ENCODE data around the gene BTBD9. TPM values are rescaled to one million over a fixed set of nuclear protein-coding genes. Genes with fewer than 3 reads are reported as not detected.

Gene BTBD9
- total RNA-seq, 1 donor from 2014 or later: 24.1 TPM

DNA sequence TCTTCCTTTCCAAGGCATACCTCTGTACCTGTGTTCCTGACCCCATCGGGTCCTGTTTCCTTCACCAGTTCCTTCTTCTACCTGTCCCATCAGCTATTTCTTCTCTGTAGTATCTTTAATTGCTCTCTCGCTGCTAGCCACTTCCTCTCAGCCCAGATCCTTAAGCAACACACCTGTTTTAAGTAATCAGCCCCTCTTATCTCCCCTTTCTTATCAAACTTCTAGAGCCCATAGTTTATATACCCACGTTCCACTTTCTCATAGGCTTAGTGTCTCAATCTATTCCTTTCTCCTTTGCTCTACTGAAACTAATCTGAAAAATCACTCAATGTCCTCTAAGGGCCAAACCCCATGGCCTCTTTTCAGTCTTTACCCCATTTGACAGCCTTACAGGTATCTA, 239.6 kb downstream of the BTBD9 start:
- Histone ChIP-seq H3K27me3 (no peaks in the 10 kb centered on the region), H3K4me3 (no peak overlapping the region), H3K4me1 (peaks cover 18% of the 10 kb centered on the region), H3K9me3 (no peaks in the 10 kb centered on the region), H3K27ac (no peak overlapping the region), H3K36me3 (no peaks in the 10 kb centered on the region)
- intact Hi-C loops (cut with DNase I): no loop called here
- no peak for DNase-seq (ENCODE audit: extremely low spot score in 2 of 2)
- no peak for TF ChIP-seq POLR2AphosphoS5 (IDR thresholded peaks at IDR 0.05; ENCODE audit: insufficient read depth in 1 of 2, low read depth in 1 of 2)

DNA sequence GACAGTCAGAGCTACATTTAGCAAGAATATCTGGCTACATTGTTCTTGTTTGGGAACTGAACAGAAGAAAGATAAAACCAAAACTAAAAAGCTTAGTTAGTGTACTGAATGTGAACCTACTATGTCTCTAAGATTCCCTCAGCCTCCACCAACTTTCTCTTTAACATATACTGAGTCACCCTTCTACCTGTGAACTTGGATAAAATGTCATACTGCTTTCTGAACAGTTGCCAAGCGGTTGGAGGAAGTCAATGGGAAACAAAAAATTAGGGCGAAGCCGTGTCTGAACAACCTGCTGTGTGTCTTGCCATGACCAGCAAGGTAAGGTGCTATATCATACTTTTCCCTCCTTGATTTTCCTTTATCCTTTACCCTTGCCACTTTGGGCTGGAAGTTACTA, 243.5 kb downstream of the BTBD9 start:
- no peaks in the 10 kb centered on the region for H3K27me3 ChIP-seq
- H3K4me3 ChIP-seq: no peak overlapping the region
- H3K36me3 ChIP-seq: no peaks in the 10 kb centered on the region
- intact Hi-C loops (cut with DNase I): no loop called here
- H3K4me1 ChIP-seq: peaks cover 9% of the 10 kb centered on the region
- H3K27ac ChIP-seq: no peak overlapping the region
- TF ChIP-seq POLR2A (IDR thresholded peaks at IDR 0.05): no peak
- TF ChIP-seq, protein P1, sequence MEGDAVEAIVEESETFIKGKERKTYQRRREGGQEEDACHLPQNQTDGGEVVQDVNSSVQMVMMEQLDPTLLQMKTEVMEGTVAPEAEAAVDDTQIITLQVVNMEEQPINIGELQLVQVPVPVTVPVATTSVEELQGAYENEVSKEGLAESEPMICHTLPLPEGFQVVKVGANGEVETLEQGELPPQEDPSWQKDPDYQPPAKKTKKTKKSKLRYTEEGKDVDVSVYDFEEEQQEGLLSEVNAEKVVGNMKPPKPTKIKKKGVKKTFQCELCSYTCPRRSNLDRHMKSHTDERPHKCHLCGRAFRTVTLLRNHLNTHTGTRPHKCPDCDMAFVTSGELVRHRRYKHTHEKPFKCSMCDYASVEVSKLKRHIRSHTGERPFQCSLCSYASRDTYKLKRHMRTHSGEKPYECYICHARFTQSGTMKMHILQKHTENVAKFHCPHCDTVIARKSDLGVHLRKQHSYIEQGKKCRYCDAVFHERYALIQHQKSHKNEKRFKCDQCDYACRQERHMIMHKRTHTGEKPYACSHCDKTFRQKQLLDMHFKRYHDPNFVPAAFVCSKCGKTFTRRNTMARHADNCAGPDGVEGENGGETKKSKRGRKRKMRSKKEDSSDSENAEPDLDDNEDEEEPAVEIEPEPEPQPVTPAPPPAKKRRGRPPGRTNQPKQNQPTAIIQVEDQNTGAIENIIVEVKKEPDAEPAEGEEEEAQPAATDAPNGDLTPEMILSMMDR (IDR thresholded peaks at IDR 0.05): no peak
- DNase-seq (ENCODE audit: extremely low spot score in 2 of 2): no peak
- no peaks in the 10 kb centered on the region for H3K9me3 ChIP-seq

DNA sequence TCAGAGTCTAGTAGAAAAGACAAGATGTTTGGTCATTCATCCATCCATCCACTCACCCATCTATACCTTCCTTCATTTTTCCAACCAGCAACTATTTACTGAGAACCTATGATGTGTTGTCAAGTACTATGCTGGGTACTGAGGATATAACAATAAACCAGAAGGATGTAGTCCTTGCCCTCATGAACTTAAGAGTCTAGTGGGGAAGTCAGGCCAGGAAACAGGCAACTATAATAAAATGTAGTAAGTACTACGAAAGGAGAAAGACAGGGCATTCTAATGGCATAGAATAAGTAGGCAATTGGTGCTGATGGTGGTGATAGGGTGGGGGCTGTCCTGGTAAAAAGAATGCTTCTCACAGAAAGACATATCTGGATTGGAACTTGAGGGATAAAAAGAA, 245.7 kb downstream of the BTBD9 start:
- TF ChIP-seq POLR2A (IDR thresholded peaks at IDR 0.05) (no peak), POLR2AphosphoS5 (IDR thresholded peaks at IDR 0.05; ENCODE audit: insufficient read depth in 1 of 2, low read depth in 1 of 2) (no peak)
- TF ChIP-seq, protein P1 (IDR thresholded peaks at IDR 0.05): no peak
- H3K4me3 ChIP-seq: no peak overlapping the region
- intact Hi-C loops (cut with DNase I): no loop called here
- H3K27ac ChIP-seq: no peak overlapping the region
- DNase-seq (ENCODE audit: extremely low spot score in 2 of 2): no peak
- no peaks in the 10 kb centered on the region for H3K27me3 ChIP-seq
- H3K9me3 ChIP-seq: no peaks in the 10 kb centered on the region
- peaks cover 9% of the 10 kb centered on the region for H3K4me1 ChIP-seq
- H3K36me3 ChIP-seq: no peaks in the 10 kb centered on the region

DNA sequence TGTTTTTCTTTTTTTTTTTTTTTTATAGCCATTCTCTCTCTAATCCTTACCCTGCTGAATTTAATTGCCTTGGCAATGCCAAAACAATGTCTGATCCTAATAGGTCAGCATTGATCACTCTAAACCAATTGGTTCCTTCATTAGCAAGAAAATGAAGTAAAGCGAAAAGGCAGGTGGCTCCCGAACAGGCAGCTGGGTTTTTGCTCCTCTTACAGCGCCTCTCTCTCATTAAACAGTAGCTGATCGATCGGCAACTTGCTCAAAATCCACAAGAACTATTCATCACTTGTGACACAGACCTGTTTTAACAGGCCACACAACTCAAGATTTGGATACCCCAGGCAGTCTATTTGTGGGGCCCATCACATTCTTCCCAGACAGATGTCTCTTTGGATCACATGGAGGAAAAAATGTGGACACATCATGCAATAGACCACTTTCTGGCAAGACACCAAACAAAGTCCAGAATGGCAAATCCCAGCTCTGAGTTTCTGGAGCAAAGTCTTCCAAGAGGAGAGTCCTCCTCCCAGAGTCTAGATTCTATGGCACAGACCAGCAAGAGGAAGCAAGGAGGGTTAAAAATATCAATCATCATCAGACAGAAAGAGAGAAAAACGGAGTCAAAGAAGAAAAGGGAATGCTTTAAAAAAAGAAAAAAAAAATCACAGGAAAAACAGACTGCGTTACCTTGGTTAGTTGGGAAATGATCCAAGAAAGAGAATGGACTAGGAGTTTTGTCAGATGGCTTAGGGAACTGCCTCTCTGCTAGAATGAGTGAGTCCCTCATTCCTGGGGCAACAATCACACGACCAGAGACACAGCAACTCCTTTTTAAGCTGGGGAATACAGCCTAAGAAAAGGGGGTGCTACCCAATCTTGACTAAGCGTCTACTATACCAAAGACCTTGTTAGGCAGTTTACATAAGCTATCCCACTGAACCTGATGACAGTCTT, 247.8 kb downstream of the BTBD9 start:
- Histone ChIP-seq H3K9me3 (no peaks in the 10 kb centered on the region), H3K27me3 (no peaks in the 10 kb centered on the region), H3K27ac (no peak overlapping the region), H3K4me1 (peaks cover 9% of the 10 kb centered on the region), H3K4me3 (no peak overlapping the region), H3K36me3 (no peaks in the 10 kb centered on the region)
- no peak for TF ChIP-seq POLR2A (IDR thresholded peaks at IDR 0.05)
- TF ChIP-seq, protein P1 (IDR thresholded peaks at IDR 0.05): no peak
- TF ChIP-seq POLR2AphosphoS5 (IDR thresholded peaks at IDR 0.05; ENCODE audit: insufficient read depth in 1 of 2, low read depth in 1 of 2): no peak
- intact Hi-C loops (cut with DNase I): no loop called here
- DNase-seq (ENCODE audit: extremely low spot score in 2 of 2): no peak

DNA sequence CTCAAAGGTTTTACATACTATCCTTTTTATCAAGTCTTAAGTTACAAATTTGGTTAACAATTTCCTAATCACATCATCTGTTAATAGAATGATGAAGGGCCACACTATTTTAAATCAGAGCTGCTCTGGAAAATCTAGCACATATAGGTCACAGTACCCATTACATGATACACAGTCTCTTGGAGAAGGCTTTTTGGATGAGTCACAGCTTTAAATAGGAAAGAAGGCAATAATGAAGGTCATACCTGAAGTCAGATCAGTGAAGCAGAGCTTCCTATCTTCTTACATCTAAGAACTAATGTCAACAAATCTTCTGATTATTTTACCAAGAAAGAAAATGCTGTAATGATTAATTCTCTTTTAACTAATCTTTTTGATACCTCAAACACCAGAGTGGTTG, 248.5 kb downstream of the BTBD9 start:
- H3K4me3 ChIP-seq: no peak overlapping the region
- DNase-seq (ENCODE audit: extremely low spot score in 2 of 2): no peak
- H3K4me1 ChIP-seq: peaks cover 9% of the 10 kb centered on the region
- no peaks in the 10 kb centered on the region for H3K9me3 ChIP-seq
- TF ChIP-seq POLR2AphosphoS5 (IDR thresholded peaks at IDR 0.05; ENCODE audit: insufficient read depth in 1 of 2, low read depth in 1 of 2) (no peak), POLR2A (IDR thresholded peaks at IDR 0.05) (no peak)
- TF ChIP-seq, protein P1 (IDR thresholded peaks at IDR 0.05): no peak
- no peak overlapping the region for H3K27ac ChIP-seq
- no peaks in the 10 kb centered on the region for H3K27me3 ChIP-seq
- intact Hi-C loops (cut with DNase I): no loop called here
- no peaks in the 10 kb centered on the region for H3K36me3 ChIP-seq

Data from vagina (tissue), 2 donors.